Esophagus muscularis mucosa (tissue), 4 donors: ENCODE data around the gene MYOF. TPM values are rescaled to one million over a fixed set of nuclear protein-coding genes. Genes with fewer than 3 reads are reported as not detected.
"Not testable (repeated sequence)": the region's sequence is repeated elsewhere in the genome, so short reads cannot be mapped to it uniquely, and the experiment has no call there.

Source experiments
- DNase-seq: peaks from one replicate; pipeline ENCODE4 v3.0.0-alpha.2; 2017; ENCODE audit errors: extremely low spot score
- H3K27ac ChIP-seq, 4 donors: fragments of 200-600 bp; sonication (generic); replicated peaks in 1 of 4; 1 replicate in 3 of 4; 2 replicates in 1 of 4; pipeline ENCODE4 v1.5.1; 2016 to 2019; ENCODE audit warnings: mild to moderate bottlenecking in 1 of 4
- H3K27me3 ChIP-seq, 4 donors: fragments of 200-600 bp; sonication (generic); one replicate each; pipeline versions ENCODE4 v1.5.1 to v1.6.0; 2016 to 2019
- H3K36me3 ChIP-seq, 4 donors: fragments of 200-600 bp; sonication (generic); one replicate each; pipeline ENCODE4 v1.5.1; 2016 to 2019
- H3K4me1 ChIP-seq, 4 donors: fragments of 200-600 bp; sonication (generic); one replicate each; pipeline ENCODE4 v1.5.1; 2016 to 2019
- H3K4me3 ChIP-seq, 4 donors: fragments of 200-600 bp; sonication (generic); 1 replicate in 2 of 4; 2 replicates in 2 of 4; pipeline ENCODE4 v1.5.1; 2016 to 2019; ENCODE audit warnings: mild to moderate bottlenecking in 4 of 4, moderate library complexity in 1 of 4
- H3K9me3 ChIP-seq, 4 donors: fragments of 200-600 bp; sonication (generic); 1 replicate in 3 of 4; 2 replicates in 1 of 4; pipeline ENCODE4 v1.5.1; 2016 to 2019
- EP300 ChIP-seq: sonication (generic); formaldehyde crosslinking; IDR thresholded peaks from one replicate; pipeline ENCODE4 v1.6.1; 2017; ENCODE audit warnings: antibody characterized with exemption
- POLR2A ChIP-seq: fragments of 450-650 bp; IDR thresholded peaks from one replicate; pipeline ENCODE4 v1.6.1; 2017; ENCODE audit warnings: antibody characterized with exemption, moderate library complexity, mild to moderate bottlenecking, low read depth
- POLR2AphosphoS5 ChIP-seq, 2 donors: sonication (generic); formaldehyde crosslinking; IDR thresholded peaks; one replicate each; pipeline ENCODE4 v1.6.1; 2017; ENCODE audit warnings: antibody characterized with exemption in 2 of 2
- WGBS: methylation state at CpG from one replicate; pipeline ENCODE4 v1.1.5; 2018; 5-methylcytosine and 5-hydroxymethylcytosine counted together
- intact Hi-C: fragments of 100-400 bp; cut with DNase I; formaldehyde crosslinking; loops from one replicate; pipeline ENCODE4 v1.15.1; 2023
- total RNA-seq, 4 donors: library from RNA; depleted of rRNA; stranded (reverse); fragments of >200 nt; gene quantifications; one replicate each; pipeline versions ENCODE4 v1.1.0 to v1.2.1, GENCODE V29; 2016
- TF ChIP-seq, protein P1 (sequence below), 3 experiments: fragments of 200-600 bp in 2 of 3; fragments of 450-650 bp in 1 of 3; sonication (generic) in 2 of 3; IDR thresholded peaks; one replicate each; pipeline ENCODE4 v1.5.1; 2017 to 2019; ENCODE audit warnings: antibody characterized with exemption in 3 of 3, mild to moderate bottlenecking in 2 of 3, moderate library complexity in 1 of 3

Gene MYOF
- total RNA-seq, 4 donors from 2014 or later: 71.2 to 120 (median 97.3) TPM

DNA sequence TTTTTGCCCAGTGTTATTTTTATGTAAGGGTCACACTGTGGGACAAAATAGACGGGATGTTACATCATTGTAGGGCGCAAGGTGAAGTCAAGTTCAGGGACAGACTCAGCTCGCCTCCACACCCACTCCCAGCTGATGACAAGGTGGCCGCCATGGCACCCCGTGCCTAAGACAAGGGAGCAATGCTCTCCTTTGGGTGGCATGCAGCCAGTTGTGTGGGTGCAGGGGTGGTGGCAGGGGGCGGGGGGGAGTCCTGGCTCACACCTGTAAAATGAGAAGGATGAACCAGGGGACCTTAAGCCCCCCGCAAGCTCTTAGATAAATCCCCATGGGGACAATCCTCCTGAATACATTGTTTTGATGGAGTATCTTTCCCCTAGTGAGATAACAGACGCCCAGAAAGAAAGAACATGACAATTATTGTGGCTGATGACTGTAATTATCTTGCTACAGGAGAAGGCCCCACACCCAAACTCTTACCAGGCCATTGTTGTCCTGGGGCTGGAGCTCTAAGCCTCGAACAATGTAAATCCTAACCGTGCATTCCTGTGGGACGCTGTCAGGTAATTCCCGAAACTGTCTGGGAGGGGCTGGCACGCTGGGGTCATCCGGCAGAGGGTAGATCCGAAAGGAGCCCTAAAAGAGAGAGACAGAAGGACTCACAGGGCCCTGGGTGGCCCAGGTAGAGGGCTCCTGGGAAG, 148.7 kb downstream of the MYOF start:
- H3K4me3 ChIP-seq: no peak overlapping the region
- no peaks in the 10 kb centered on the region for H3K9me3 ChIP-seq
- peaks cover 66 to 100% (median 92%) of the 10 kb centered on the region in 4 donors for H3K36me3 ChIP-seq
- 80% methylated on average over 15 of the region's 15 CpGs for WGBS
- H3K27ac ChIP-seq: no peak overlapping the region
- intact Hi-C loops: no loop called here
- no peaks in the 10 kb centered on the region for H3K27me3 ChIP-seq
- H3K4me1 ChIP-seq: no peaks in the 10 kb centered on the region
- DNase-seq: no peak
- TF ChIP-seq, protein P1, sequence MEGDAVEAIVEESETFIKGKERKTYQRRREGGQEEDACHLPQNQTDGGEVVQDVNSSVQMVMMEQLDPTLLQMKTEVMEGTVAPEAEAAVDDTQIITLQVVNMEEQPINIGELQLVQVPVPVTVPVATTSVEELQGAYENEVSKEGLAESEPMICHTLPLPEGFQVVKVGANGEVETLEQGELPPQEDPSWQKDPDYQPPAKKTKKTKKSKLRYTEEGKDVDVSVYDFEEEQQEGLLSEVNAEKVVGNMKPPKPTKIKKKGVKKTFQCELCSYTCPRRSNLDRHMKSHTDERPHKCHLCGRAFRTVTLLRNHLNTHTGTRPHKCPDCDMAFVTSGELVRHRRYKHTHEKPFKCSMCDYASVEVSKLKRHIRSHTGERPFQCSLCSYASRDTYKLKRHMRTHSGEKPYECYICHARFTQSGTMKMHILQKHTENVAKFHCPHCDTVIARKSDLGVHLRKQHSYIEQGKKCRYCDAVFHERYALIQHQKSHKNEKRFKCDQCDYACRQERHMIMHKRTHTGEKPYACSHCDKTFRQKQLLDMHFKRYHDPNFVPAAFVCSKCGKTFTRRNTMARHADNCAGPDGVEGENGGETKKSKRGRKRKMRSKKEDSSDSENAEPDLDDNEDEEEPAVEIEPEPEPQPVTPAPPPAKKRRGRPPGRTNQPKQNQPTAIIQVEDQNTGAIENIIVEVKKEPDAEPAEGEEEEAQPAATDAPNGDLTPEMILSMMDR (IDR thresholded peaks at IDR 0.05): no peak
- no peak for TF ChIP-seq POLR2AphosphoS5 (IDR thresholded peaks at IDR 0.05)
- TF ChIP-seq POLR2A: no peak
- TF ChIP-seq EP300: no peak

DNA sequence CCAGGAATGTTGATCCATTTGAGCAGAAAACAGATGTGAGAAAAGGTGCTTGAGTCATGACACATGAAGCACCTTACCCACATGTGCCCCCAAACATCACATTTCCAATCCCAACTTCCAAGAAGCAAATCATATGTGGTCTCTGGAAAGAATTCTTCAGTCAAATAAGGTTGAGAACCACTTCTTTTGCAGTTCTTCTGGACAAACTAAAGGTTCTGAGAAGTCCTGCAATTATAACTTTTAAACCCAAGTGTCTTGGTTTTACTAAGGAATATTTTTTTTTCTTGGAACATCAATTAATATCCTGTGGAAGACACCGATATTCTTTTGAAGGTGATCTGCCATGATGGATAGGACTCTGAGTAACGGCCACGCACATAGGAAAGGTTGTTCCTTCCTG, 151.3 kb downstream of the MYOF start:
- WGBS: 86% methylated on average over 3 of the region's 3 CpGs
- intact Hi-C loops: no loop called here
- Histone ChIP-seq H3K4me3 (no peak overlapping the region), H3K36me3 (peaks cover 63 to 100% (median 93%) of the 10 kb centered on the region in 4 donors), H3K9me3 (no peaks in the 10 kb centered on the region), H3K27ac (no peak overlapping the region), H3K27me3 (no peaks in the 10 kb centered on the region), H3K4me1 (no peaks in the 10 kb centered on the region)
- TF ChIP-seq, protein P1 (IDR thresholded peaks at IDR 0.05): no peak
- no peak for TF ChIP-seq POLR2AphosphoS5 (IDR thresholded peaks at IDR 0.05)
- no peak for TF ChIP-seq POLR2A
- no peak for TF ChIP-seq EP300
- no peak for DNase-seq

DNA sequence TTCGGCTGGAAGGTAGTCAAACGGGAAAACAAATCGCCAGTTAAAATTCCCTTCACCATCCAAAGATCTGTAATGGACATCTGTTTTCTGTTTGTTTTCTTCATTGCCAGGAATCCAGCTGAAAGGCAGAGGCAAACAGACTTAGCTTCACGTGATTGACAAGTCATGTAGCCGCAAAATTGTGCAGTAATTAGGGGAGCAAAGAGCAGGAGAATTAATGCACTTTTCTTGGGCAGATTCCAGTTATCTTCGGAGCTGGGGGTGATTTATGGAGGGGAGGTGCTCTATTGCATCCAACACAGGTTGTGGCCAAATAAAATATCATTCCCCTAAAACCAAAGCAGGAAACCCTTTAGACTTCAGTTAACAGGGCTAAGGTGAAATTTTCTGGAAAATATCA, 162.2 kb downstream of the MYOF start:
- Histone ChIP-seq H3K4me1 (no peaks in the 10 kb centered on the region), H3K9me3 (no peaks in the 10 kb centered on the region), H3K4me3 (no peak overlapping the region), H3K27me3 (peaks cover 0 to 3% (median 0%) of the 10 kb centered on the region in 4 donors), H3K27ac (no peak overlapping the region), H3K36me3 (peaks cover 56 to 100% (median 83%) of the 10 kb centered on the region in 4 donors)
- TF ChIP-seq, protein P1 (IDR thresholded peaks at IDR 0.05): no peak
- TF ChIP-seq EP300: no peak
- no peak for TF ChIP-seq POLR2A
- DNase-seq: no peak
- intact Hi-C loops: no loop called here
- WGBS: 62% methylated on average over 6 of the region's 6 CpGs

DNA sequence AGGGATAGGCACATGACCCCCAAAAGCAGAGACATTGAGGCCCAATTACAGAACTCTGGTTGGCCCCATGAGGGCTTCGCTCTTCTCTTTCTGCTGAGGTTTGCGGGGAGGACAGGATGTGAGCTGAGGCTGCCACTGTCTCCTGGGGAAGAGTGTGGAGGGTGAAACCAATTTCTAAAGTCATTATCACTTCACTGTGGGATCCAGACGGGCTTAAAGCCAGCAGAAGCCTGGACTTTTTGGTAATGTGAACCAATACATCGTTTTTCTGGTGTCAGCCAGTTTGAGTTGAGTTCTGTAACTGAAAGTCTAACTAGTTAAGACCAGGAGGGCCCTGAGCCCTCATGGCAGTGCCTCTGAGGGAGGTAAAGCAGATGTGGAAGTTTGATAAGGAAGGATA, 163.0 kb downstream of the MYOF start:
- 72% methylated on average over 3 of the region's 4 CpGs for WGBS
- Histone ChIP-seq H3K9me3 (no peaks in the 10 kb centered on the region), H3K27ac (no peak overlapping the region), H3K27me3 (peaks cover 0 to 3% (median 0%) of the 10 kb centered on the region in 4 donors), H3K4me3 (no peak overlapping the region), H3K4me1 (no peaks in the 10 kb centered on the region), H3K36me3 (peaks cover 62 to 100% (median 84%) of the 10 kb centered on the region in 4 donors)
- intact Hi-C loops: no loop called here
- no peak for DNase-seq
- TF ChIP-seq EP300 (no peak), POLR2AphosphoS5 (IDR thresholded peaks at IDR 0.05) (no peak)
- TF ChIP-seq, protein P1 (IDR thresholded peaks at IDR 0.05): no peak

DNA sequence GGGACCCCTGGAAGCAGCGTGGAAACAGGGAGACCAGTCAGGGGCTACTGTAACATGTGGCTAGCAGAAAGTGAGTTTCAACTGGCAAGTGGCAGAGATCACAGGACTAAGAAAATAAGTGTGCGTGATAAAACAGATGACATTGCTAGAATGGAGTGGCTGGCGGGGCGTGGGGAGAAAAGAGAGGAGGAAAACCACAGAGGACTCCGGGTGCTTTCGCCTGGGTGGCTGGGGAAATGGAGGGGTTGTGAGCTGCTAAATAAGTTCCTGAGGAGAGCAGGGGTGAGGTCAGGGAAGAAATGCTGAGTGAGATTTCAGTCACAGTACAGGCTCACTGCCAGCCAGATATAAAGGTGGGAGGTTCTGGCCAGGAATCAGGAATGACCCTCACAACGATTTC, 166.9 kb downstream of the MYOF start:
- no peak overlapping the region for H3K4me3 ChIP-seq
- no peak overlapping the region for H3K27ac ChIP-seq
- DNase-seq: no peak
- TF ChIP-seq, protein P1 (IDR thresholded peaks at IDR 0.05): no peak
- TF ChIP-seq POLR2A (no peak), POLR2AphosphoS5 (IDR thresholded peaks at IDR 0.05) (no peak), EP300 (no peak)
- H3K9me3 ChIP-seq: no peaks in the 10 kb centered on the region
- peaks cover 71 to 99% (median 85%) of the 10 kb centered on the region in 4 donors for H3K36me3 ChIP-seq
- peaks cover 0 to 10% (median 1%) of the 10 kb centered on the region in 4 donors for H3K4me1 ChIP-seq
- 74% methylated on average over 7 of the region's 7 CpGs for WGBS
- H3K27me3 ChIP-seq: peaks cover 0 to 3% (median 0%) of the 10 kb centered on the region in 4 donors
- intact Hi-C loops: no loop called here

DNA sequence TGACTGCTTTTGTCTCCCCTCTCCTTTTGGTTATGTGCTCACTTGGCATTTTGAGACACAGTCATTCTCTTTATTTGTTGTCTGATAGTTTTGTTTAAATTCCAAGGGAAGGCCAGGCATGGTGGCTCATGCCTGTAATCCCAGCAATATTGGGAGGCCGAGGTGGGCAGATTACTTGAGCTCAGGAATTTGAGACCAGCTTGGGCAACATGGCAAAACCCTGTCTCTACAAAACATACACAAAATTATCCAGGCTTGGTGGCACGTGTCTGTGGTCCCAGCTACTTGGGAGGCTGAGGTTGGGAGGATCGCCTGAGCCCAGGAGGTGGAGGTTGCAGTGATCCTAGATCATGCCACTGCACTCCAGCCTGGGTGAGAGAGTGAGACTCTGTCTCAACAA, 167.5 kb downstream of the MYOF start:
- H3K9me3 ChIP-seq, H3K27me3 ChIP-seq, H3K27ac ChIP-seq, DNase-seq, H3K4me3 ChIP-seq, intact Hi-C loops: not testable (repeated sequence)
- peaks cover 0 to 10% (median 3%) of the 10 kb centered on the region in 4 donors for H3K4me1 ChIP-seq
- 100% methylated on average over 3 of the region's 3 CpGs for WGBS
- peaks cover 71 to 99% (median 85%) of the 10 kb centered on the region in 4 donors for H3K36me3 ChIP-seq
